H1 (cell line): ENCODE results near the gene GPR37. TPM values are rescaled to one million over a fixed set of nuclear protein-coding genes. Genes with fewer than 3 reads are reported as not detected.

ENCODE experiments used
- CTCF ChIA-PET: fragments of 300-600 bp; sonication (Branson Sonifier 250); formaldehyde crosslinking; loops from one replicate; lab custom pipeline; 2021; ENCODE audit not compliant: partially characterized antibody; lab: Charles Lee
- POLR2A ChIA-PET: fragments of 300-600 bp; sonication (Branson Sonifier 250); formaldehyde crosslinking; loops from one replicate; lab custom pipeline; 2021; ENCODE audit warnings: inconsistent platforms; ENCODE audit not compliant: partially characterized antibody; lab: Charles Lee
- DNase-seq, 2 experiments: peaks; one replicate each; pipeline versions ENCODE4 v3.0.0 to v3.0.0-alpha.2; 2010 to 2022; ENCODE audit warnings: low spot score in 2 of 2, low read depth in 1 of 2, mixed read lengths in 1 of 2
- FAIRE-seq: peaks from 2 replicates; lab custom pipeline; 2011; peaks lifted over from hg19 to GRCh38; lab: Jason Lieb, UNC
- H2AFZ ChIP-seq: 2 replicates; pipeline ENCODE4 v1.8.1; 2012; ENCODE audit warnings: low read length, inconsistent platforms
- H2AK5ac ChIP-seq: 2 replicates; pipeline ENCODE4 v1.6.1; 2013; ENCODE audit warnings: low read depth, low read length
- H2BK120ac ChIP-seq: replicated peaks from 2 replicates; pipeline ENCODE3; 2013; ENCODE audit warnings: low read depth, low read length, inconsistent platforms
- H2BK12ac ChIP-seq: 2 replicates; pipeline ENCODE4 v1.6.1; 2013; ENCODE audit warnings: low read depth, low read length
- H2BK15ac ChIP-seq: 2 replicates; pipeline ENCODE4 v1.6.1; 2013; ENCODE audit warnings: low read length
- H2BK20ac ChIP-seq: 2 replicates; pipeline ENCODE4 v1.6.1; 2013; ENCODE audit warnings: low read length
- H2BK5ac ChIP-seq: 2 replicates; pipeline ENCODE4 v1.6.1; 2013; ENCODE audit warnings: low read depth, low read length
- H3K14ac ChIP-seq: 2 replicates; pipeline ENCODE4 v1.6.1; 2013; ENCODE audit warnings: inconsistent platforms; ENCODE audit not compliant: insufficient read length
- H3K18ac ChIP-seq: 2 replicates; pipeline ENCODE4 v1.6.1; 2013; ENCODE audit warnings: low read length; ENCODE audit errors: extremely low read depth
- H3K23ac ChIP-seq: 2 replicates; pipeline ENCODE4 v1.6.1; 2013; ENCODE audit warnings: inconsistent platforms; ENCODE audit not compliant: insufficient read length
- H3K23me2 ChIP-seq: 2 replicates; pipeline ENCODE4 v1.6.1; 2013; ENCODE audit warnings: low read depth, low read length
- H3K27ac ChIP-seq: 2 replicates; pipeline ENCODE4 v1.6.1; 2011; ENCODE audit warnings: low read depth, low read length, inconsistent platforms
- H3K27me3 ChIP-seq, 4 experiments: replicated peaks in 1 of 4; 1 replicate in 1 of 4; 2 replicates in 3 of 4; pipeline versions ENCODE4 v1.6.1 to v1.8.1; 2011 to 2013; ENCODE audit warnings: low read length in 3 of 4, mild to moderate bottlenecking in 3 of 4, inconsistent platforms in 2 of 4, mixed read lengths in 2 of 4, moderate library complexity in 1 of 4; ENCODE audit not compliant: control insufficient read depth in 3 of 4, insufficient read depth in 3 of 4; ENCODE audit errors: extremely low read depth in 1 of 4
- H3K36me3 ChIP-seq, 4 experiments: 2 replicates each; pipeline versions ENCODE4 v1.6.1 to v1.8.1; 2011 to 2013; ENCODE audit warnings: mild to moderate bottlenecking in 4 of 4, low read length in 3 of 4, moderate library complexity in 2 of 4, control low read depth in 1 of 4, inconsistent platforms in 1 of 4; ENCODE audit not compliant: insufficient read depth in 4 of 4, control insufficient read depth in 2 of 4
- H3K4ac ChIP-seq: replicated peaks from 2 replicates; pipeline ENCODE3; 2013; ENCODE audit warnings: low read length, low read depth, mixed read lengths, inconsistent platforms; ENCODE audit not compliant: insufficient read length
- H3K4me1 ChIP-seq, 4 experiments: replicated peaks in 1 of 4; 1 replicate in 1 of 4; 2 replicates in 3 of 4; pipeline versions ENCODE4 v1.6.1 to v1.8.1; 2011 to 2013; ENCODE audit warnings: low read length in 3 of 4, inconsistent platforms in 2 of 4, mixed read lengths in 1 of 4; ENCODE audit not compliant: insufficient read depth in 4 of 4, control insufficient read depth in 3 of 4
- H3K4me2 ChIP-seq, 2 experiments: 2 replicates each; pipeline versions ENCODE4 v1.6.1 to v1.8.1; 2011 to 2013; ENCODE audit warnings: low read depth in 2 of 2, low read length in 2 of 2, control low read depth in 1 of 2, inconsistent platforms in 1 of 2, mild to moderate bottlenecking in 1 of 2; ENCODE audit not compliant: insufficient read depth in 1 of 2
- H3K4me3 ChIP-seq, 4 experiments: fragments of 200-600, 300-600 bp in 1 of 4; sonication (generic), shearing (Covaris generic), sonication (Bioruptor Twin) in 1 of 4; 2 replicates each; pipeline versions ENCODE4 v1.5.1 to v1.8.1; 2011 to 2016; ENCODE audit warnings: low read length in 4 of 4, low read depth in 3 of 4, control low read depth in 2 of 4, inconsistent platforms in 2 of 4, mild to moderate bottlenecking in 2 of 4, mixed read lengths in 1 of 4, moderate library complexity in 1 of 4; ENCODE audit not compliant: insufficient read depth in 2 of 4; ENCODE audit errors: extremely low read depth in 1 of 4
- H3K56ac ChIP-seq: replicated peaks from 2 replicates; pipeline ENCODE3; 2013; ENCODE audit warnings: low read depth, mild to moderate bottlenecking, mixed read lengths, low read length, inconsistent platforms; ENCODE audit not compliant: insufficient read length
- H3K79me1 ChIP-seq: 2 replicates; pipeline ENCODE4 v1.6.1; 2013; ENCODE audit warnings: low read depth, low read length, control low read depth
- H3K79me2 ChIP-seq, 2 experiments: 2 replicates each; pipeline versions ENCODE4 v1.6.1 to v1.8.1; 2012 to 2013; ENCODE audit warnings: low read length in 2 of 2, mild to moderate bottlenecking in 2 of 2, inconsistent platforms in 1 of 2; ENCODE audit not compliant: insufficient read depth in 2 of 2, control insufficient read depth in 1 of 2
- H3K9ac ChIP-seq, 4 experiments: replicated peaks in 1 of 4; 1 replicate in 1 of 4; 2 replicates in 3 of 4; pipeline versions ENCODE4 v1.6.1 to v1.8.1; 2011 to 2013; ENCODE audit warnings: low read depth in 3 of 4, low read length in 3 of 4, control low read depth in 2 of 4, mild to moderate bottlenecking in 2 of 4, moderate library complexity in 2 of 4, inconsistent platforms in 1 of 4; ENCODE audit errors: extremely low read depth in 1 of 4
- H3K9me3 ChIP-seq, 2 experiments: 2 replicates each; pipeline versions ENCODE4 v1.6.1 to v1.8.1; 2012 to 2013; ENCODE audit warnings: mild to moderate bottlenecking in 2 of 2, moderate library complexity in 2 of 2, control low read depth in 1 of 2, inconsistent platforms in 1 of 2, low read depth in 1 of 2, low read length in 1 of 2, mixed read lengths in 1 of 2; ENCODE audit not compliant: insufficient read depth in 2 of 2
- H4K20me1 ChIP-seq, 2 experiments: replicated peaks in 1 of 2; 2 replicates each; pipeline versions ENCODE3 to v1.8.1; 2011 to 2013; ENCODE audit warnings: inconsistent platforms in 2 of 2, low read length in 2 of 2, mild to moderate bottlenecking in 1 of 2; ENCODE audit not compliant: insufficient read depth in 2 of 2, control insufficient read depth in 1 of 2
- H4K5ac ChIP-seq: 2 replicates; pipeline ENCODE4 v1.6.1; 2013; ENCODE audit warnings: low read length, low read depth, mixed read lengths, inconsistent platforms; ENCODE audit not compliant: insufficient read length
- H4K8ac ChIP-seq: 2 replicates; pipeline ENCODE4 v1.8.0; 2013; ENCODE audit warnings: mild to moderate bottlenecking, moderate library complexity, low read length, inconsistent platforms; ENCODE audit not compliant: insufficient read depth; ENCODE audit errors: extremely low read depth
- H4K91ac ChIP-seq: replicated peaks from 2 replicates; pipeline ENCODE3; 2013; ENCODE audit warnings: low read length, mixed read lengths, inconsistent platforms; ENCODE audit not compliant: insufficient read length
- BCL11A ChIP-seq, 2 experiments: IDR thresholded peaks; one replicate each; pipeline ENCODE4 v1.6.1; 2011; ENCODE audit warnings: low read depth in 2 of 2, low read length in 2 of 2, mild to moderate bottlenecking in 2 of 2
- CTBP2 ChIP-seq: IDR thresholded peaks from 2 replicates; pipeline ENCODE4 v1.7.0; 2011; ENCODE audit warnings: borderline replicate concordance, mild to moderate bottlenecking, moderate library complexity, mixed read lengths, low read length; ENCODE audit not compliant: insufficient read depth, insufficient read length
- NRF1 ChIP-seq: IDR thresholded peaks from 2 replicates; pipeline ENCODE4 v1.6.1; 2011; ENCODE audit warnings: mild to moderate bottlenecking, low read depth, low read length, improper control_type of control experiment
- POU5F1 ChIP-seq: IDR thresholded peaks from 2 replicates; pipeline ENCODE4 v1.6.1; 2011; ENCODE audit warnings: low read depth, mild to moderate bottlenecking, low read length, moderate library complexity
- SRF ChIP-seq: IDR thresholded peaks from 2 replicates; pipeline ENCODE4 v1.6.1; 2011; ENCODE audit warnings: mild to moderate bottlenecking, low read depth, low read length, moderate library complexity
- SUZ12 ChIP-seq: fragments of 200-600 bp; sonication (generic); IDR thresholded peaks from 2 replicates; pipeline ENCODE4 v1.6.1; 2012; ENCODE audit warnings: mild to moderate bottlenecking, inconsistent platforms, low read length, moderate library complexity, mixed read lengths
- TAF1 ChIP-seq: IDR thresholded peaks from 2 replicates; pipeline ENCODE4 v1.6.1; 2011; ENCODE audit warnings: mild to moderate bottlenecking, low read depth, low read length
- TEAD4 ChIP-seq: IDR thresholded peaks from 2 replicates; pipeline ENCODE4 v1.6.1; 2012; ENCODE audit warnings: low read depth, low read length, inconsistent platforms, mixed read lengths
- WGBS, 2 experiments: shearing (Covaris generic) in 1 of 2; methylation state at CpG; one replicate each; pipeline versions ENCODE4 v1.1.6 to v1.1.7; 2013 to 2015; ENCODE audit warnings: low lambda C conversion rate in 2 of 2, mixed read lengths in 2 of 2, inconsistent platforms in 1 of 2, low coverage in 1 of 2, missing lambda C conversion rate in 1 of 2; ENCODE audit not compliant: insufficient replicate concordance in 2 of 2, insufficient coverage in 1 of 2, insufficient read length in 1 of 2; ENCODE audit errors: extremely low coverage in 1 of 2, missing lambda C conversion rate in 1 of 2; 5-methylcytosine and 5-hydroxymethylcytosine counted together
- polyA plus RNA-seq, 7 experiments: library from polyadenylated mRNA; depleted of rRNA in 3 of 7; stranded (reverse) in 5 of 7; unstranded in 2 of 7; fragments of >200 nt in 5 of 7; fragments of 200-250 nt in 2 of 7; gene quantifications; 1 replicate in 5 of 7; 2 replicates in 1 of 7; 4 replicates in 1 of 7; pipeline versions ENCODE4 v1.2.1 to v1.2.3, GENCODE V29; 2011 to 2013; ENCODE audit warnings: missing spikeins in 2 of 7, mixed read lengths in 2 of 7
- total RNA-seq: library from RNA; stranded (reverse); fragmentation: NEBNext Ultra II Directional; extraction: Animal tissue kit (Norgen Biotek cat#: 25700); gene quantifications from 2 replicates; pipeline ENCODE4 v1.2.1, GENCODE V29; 2021
- TF ChIP-seq, protein P1 (sequence below): IDR thresholded peaks from 2 replicates; pipeline ENCODE4 v1.6.1; 2012; ENCODE audit warnings: inconsistent platforms
- TF ChIP-seq, protein P2 (sequence below): IDR thresholded peaks from 2 replicates; pipeline ENCODE4 v1.6.1; 2011; ENCODE audit warnings: low read depth, mild to moderate bottlenecking, low read length; ENCODE audit not compliant: insufficient read depth
- TF ChIP-seq, protein P3 (sequence below): IDR thresholded peaks from 2 replicates; pipeline ENCODE4 v1.6.1; 2011; ENCODE audit warnings: low read length, improper control_type of control experiment
- TF ChIP-seq, protein P4 (sequence below): IDR thresholded peaks from 2 replicates; pipeline ENCODE4 v1.6.1; 2012; ENCODE audit warnings: inconsistent platforms

The GPR37 gene
- total and polyA plus RNA-seq, 2 of the 8 experiments (the other 6 are each of a cell fraction or from before 2014, with no cell fraction given): 1.5 to 17.4 TPM

DNA sequence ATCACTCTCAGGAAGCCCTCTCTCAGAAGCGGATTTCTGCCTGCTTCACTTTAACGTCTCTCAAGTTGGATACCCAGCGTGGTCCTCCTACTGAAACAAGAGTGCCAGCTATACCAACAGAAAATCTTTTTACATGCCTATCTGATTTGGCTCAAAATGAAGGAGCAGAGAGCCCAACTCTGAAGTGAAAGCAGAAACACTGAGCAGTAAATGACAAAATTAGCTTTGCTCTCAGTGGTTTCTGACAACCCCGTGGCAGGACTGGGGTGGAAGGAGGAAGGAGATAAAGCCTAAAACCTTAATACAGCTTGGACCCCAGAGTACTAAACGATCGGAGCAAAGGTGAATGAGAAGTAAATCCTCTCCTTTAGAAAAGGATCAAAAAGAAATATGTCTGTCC is 25.1 kb upstream of the GPR37 start:
- Histone ChIP-seq H2AFZ (peak overlapping the region; percentile 41; the same call in 1 of the 2 replicates), H4K20me1 (no peaks in the 10 kb centered on the region), H3K23ac (no peak overlapping the region), H3K4me1 (no peaks in the 10 kb centered on the region), H4K91ac (no peak overlapping the region), H2BK20ac (no peak overlapping the region), H3K23me2 (no peaks in the 10 kb centered on the region; the same call in 1 of the 2 replicates), H3K4me2 (no peak overlapping the region), H3K9ac (no peak overlapping the region), H3K79me2 (no peaks in the 10 kb centered on the region), H3K4ac (no peak overlapping the region), H4K8ac (no peak overlapping the region), H3K18ac (no peak overlapping the region), H2BK120ac (no peak overlapping the region), H4K5ac (no peak overlapping the region), H2BK5ac (no peak overlapping the region), H2AK5ac (no peak overlapping the region), H3K79me1 (no peaks in the 10 kb centered on the region), H3K14ac (no peak overlapping the region), H3K27me3 (no peaks in the 10 kb centered on the region), H2BK12ac (no peak overlapping the region), H3K36me3 (no peaks in the 10 kb centered on the region), H2BK15ac (no peak overlapping the region), H3K56ac (no peak overlapping the region), H3K27ac (no peak overlapping the region), H3K4me3 (no peak overlapping the region), H3K9me3 (no peaks in the 10 kb centered on the region)
- ChIA-PET CTCF (interaction anchor here (0.7 to 0.8 kb wide), 2 partner anchors 39 to 331 kb away, joined by 3 to 4 read pairs; no protein-coding TSS in a partner anchor), POLR2A (no interaction called here)
- 91% methylated on average over 6 of the region's 6 CpGs; no CpG with 5 or more reads in 1 of the 2 experiments for WGBS, 2 experiments
- no peak for DNase-seq
- no peak for FAIRE-seq
- TF ChIP-seq, protein P1, sequence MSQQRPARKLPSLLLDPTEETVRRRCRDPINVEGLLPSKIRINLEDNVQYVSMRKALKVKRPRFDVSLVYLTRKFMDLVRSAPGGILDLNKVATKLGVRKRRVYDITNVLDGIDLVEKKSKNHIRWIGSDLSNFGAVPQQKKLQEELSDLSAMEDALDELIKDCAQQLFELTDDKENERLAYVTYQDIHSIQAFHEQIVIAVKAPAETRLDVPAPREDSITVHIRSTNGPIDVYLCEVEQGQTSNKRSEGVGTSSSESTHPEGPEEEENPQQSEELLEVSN: no peak
- no peak for TF ChIP-seq CTBP2
- TF ChIP-seq, protein P2, sequence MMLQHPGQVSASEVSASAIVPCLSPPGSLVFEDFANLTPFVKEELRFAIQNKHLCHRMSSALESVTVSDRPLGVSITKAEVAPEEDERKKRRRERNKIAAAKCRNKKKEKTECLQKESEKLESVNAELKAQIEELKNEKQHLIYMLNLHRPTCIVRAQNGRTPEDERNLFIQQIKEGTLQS: no peak
- no peak for TF ChIP-seq POU5F1
- TF ChIP-seq TEAD4: no peak
- no peak for TF ChIP-seq SUZ12
- TF ChIP-seq SRF: no peak
- TF ChIP-seq TAF1: no peak
- no peak for TF ChIP-seq BCL11A (IDR thresholded peaks at IDR 0.05; ENCODE audit: low read depth in 2 of 2, low read length in 2 of 2)
- TF ChIP-seq NRF1: no peak
- TF ChIP-seq, protein P3, sequence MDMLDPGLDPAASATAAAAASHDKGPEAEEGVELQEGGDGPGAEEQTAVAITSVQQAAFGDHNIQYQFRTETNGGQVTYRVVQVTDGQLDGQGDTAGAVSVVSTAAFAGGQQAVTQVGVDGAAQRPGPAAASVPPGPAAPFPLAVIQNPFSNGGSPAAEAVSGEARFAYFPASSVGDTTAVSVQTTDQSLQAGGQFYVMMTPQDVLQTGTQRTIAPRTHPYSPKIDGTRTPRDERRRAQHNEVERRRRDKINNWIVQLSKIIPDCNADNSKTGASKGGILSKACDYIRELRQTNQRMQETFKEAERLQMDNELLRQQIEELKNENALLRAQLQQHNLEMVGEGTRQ: no peak
- TF ChIP-seq, protein P4, sequence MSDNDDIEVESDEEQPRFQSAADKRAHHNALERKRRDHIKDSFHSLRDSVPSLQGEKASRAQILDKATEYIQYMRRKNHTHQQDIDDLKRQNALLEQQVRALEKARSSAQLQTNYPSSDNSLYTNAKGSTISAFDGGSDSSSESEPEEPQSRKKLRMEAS: no peak
